HG03521 (cell line): Measurements from ENCODE around the gene BCHE.
"Not testable (repeated sequence)": the region's sequence is repeated elsewhere in the genome, so short reads cannot be mapped to it uniquely, and the experiment has no call there.

Experiments
- ATAC-seq: cut with Tn5 transposase; IDR thresholded peaks from one replicate; pipeline ENCODE4 v1.9.1; 2021; ENCODE audit warnings: mild to moderate bottlenecking, moderate library complexity; ENCODE audit not compliant: unreplicated experiment

The BCHE gene

GRCh38 chr3:165817160-165817709 lies 20.0 kb downstream of the BCHE start:
- ATAC-seq, result no peak

GRCh38 chr3:165816209-165816608 lies 21.0 kb downstream of the BCHE start:
- no peak for ATAC-seq

DNA sequence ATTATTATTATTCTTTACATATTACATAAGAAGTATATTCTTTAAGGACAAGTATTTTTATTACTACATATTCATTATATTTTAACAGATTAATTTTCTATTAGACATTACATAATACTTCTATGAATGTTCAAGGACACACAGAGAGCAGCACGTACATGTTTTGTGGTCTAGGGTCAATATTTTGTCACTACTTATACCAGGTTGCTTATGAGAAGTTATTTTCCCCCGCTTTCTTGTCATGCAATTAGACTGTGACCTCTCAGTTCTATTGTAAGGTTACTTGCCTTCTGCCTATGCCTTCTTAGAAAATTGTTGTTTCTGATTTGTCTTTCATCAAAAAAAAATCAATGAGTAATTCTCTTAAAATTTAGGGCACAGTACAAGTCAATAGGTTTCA lies 21.5 kb downstream of the BCHE start:
- no peak for ATAC-seq

DNA sequence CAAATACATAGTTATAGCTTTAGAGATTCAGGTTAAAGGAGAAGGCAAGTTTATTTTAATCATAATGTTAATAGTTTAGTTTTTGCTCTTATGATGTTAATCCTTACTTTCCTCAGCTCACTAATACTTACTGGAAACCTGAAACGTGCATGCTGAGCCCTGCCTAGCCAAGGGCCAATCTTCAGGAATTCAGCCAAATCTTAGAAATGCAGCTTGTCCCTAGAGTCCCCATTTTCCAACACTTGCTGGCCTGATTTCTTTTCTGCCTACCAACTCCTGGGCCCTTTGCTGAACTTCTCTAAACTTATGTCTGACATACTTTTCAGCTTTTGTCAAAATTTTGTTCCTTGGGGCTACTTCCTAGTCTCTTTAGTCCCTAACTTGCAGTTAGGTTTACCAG lies 22.8 kb downstream of the BCHE start:
- ATAC-seq, result no peak

DNA sequence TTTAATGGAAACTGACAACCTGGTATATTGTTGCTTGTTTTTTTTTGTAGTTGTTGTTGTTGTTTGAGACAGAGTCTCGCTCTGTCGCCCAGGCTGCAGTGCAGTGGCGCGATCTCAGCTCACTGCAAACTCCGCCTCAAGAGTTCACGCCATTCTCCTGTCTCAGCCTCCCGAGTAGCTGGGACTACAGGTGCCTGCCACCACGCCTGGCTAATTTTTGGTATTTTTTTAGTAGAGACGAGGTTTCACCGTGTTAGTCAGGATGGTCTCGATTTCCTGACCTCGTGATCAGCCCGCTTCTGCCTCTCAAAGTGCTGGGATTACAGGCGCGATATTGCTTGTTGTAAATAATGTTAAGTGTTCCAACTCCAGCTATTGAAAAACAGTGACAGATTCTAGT lies 29.3 kb downstream of the BCHE start:
- ATAC-seq, result not testable (repeated sequence)

DNA sequence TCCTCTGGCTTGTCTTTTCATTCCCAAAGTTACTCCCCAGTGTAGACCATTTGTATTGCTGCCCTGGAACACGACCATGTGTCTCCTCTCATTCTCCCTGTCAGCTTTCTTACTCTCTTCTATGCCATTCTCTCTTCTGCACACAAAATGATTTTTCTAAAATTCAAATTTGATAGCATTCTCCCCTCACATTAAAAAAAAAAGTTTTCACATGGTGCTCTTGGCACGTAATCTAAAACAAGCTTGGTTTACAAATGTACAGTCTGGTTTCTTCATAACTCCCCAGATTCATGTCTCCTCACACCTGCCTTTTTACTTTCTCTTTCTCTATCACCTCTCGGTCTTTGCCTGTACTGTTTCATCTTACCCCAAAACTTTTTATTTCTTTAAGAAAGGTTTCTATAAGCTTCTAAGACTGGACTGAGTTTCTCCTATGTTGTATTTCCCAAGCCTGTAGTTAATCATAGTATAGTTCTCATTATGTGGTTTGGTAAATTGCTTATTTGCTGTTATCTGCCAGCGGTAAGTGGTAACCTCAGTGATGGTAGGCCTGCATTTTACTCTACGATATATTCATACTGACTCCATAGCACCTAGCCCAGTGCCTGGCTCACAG lies 31.2 kb downstream of the BCHE start:
- peak; percentile 87 for ATAC-seq

DNA sequence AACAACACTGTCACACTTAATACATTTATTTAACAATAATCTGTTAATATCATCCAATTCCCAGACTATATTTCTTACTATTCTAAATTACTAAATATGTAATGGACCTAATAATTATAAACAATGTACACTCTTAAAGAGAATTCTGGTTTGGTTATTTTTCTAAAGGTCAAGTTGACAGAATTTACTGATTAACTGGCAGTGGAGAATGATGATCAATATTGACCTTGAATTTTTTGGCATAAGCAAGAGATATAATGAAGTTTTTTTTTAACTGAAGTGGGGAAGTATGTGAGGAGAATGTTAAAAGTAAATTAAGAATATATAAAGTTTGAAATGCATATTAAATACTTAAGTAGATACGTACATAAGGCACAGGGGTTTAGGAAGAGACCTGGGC lies 33.8 kb downstream of the BCHE start:
- ATAC-seq, result no peak

- no peak for ATAC-seq
Measured at GRCh38 chr3:165800970-165801369, 36.3 kb downstream of the BCHE start.

DNA sequence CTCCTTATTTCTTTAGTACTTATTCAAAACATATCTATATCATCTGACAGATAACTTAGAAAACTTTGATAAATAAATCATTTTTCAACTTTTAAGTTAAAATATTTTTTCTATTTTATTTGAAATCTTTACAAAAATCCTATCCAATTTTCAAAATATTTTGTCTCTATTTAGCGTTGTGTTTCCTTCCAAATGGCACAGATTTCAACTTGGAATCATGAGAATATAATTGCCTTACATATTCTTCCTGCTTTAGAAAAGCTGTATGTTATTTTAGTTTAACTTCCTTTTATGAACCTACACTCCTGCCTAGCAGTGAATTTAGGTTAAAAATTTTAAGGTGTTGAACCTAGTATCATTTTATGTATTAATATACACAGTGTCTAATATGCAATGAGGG lies 38.2 kb downstream of the BCHE start:
- ATAC-seq, result no peak

- ATAC-seq, result no peak
Measured at GRCh38 chr3:165797551-165797950, 39.7 kb downstream of the BCHE start.

- ATAC-seq, result no peak
Measured at GRCh38 chr3:165796701-165797100, 40.5 kb downstream of the BCHE start.

GRCh38 chr3:165788531-165788930 lies 48.7 kb downstream of the BCHE start:
- no peak for ATAC-seq

GRCh38 chr3:165786013-165786412 lies 51.2 kb downstream of the BCHE start:
- ATAC-seq, result no peak

- no peak for ATAC-seq
Measured at GRCh38 chr3:165784337-165784736, 52.9 kb downstream of the BCHE start.

DNA sequence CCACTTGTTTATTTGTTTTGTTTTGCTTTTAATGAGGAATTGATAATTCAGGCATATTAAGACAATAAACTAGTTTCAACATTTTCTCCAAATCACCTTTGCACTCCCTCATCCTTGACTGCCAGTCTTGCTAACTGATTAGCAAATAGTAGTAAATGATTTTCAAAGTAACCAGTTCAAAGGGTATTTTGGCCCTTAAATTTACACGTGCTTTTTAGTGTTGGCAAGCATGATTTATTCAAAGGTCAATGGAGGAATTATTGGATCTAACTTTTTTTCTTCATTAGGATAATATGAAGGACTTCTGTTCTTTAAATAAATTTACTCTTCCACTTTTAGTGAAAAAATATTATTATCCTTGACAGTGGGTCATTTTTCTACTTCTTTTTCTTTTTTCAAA lies 53.8 kb downstream of the BCHE start:
- ATAC-seq, result no peak

GRCh38 chr3:165778891-165779290 lies 58.3 kb downstream of the BCHE start:
- no peak for ATAC-seq

DNA sequence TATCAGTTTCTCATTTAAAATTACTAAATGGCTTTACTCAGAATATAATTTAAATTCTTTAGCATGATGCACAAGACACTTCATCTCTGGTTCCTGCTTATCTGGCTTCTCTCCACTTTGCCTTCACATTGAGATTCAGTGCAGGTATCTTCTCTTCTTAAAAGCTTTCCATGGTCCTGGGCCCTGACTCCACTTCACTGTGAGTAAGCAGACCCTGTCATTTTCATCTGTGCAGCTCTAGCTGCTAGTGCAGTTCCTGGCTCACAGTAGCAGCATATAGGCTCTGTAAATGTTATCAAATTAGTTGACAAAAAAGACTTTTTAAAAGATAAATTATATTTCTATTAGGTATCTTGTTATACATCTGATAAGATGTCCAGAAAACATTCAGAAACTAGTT lies 58.8 kb downstream of the BCHE start:
- ATAC-seq, result no peak

- no peak for ATAC-seq
Measured at GRCh38 chr3:165775824-165776223, 61.4 kb downstream of the BCHE start.

GRCh38 chr3:165770781-165771180 lies 66.4 kb downstream of the BCHE start:
- no peak for ATAC-seq

DNA sequence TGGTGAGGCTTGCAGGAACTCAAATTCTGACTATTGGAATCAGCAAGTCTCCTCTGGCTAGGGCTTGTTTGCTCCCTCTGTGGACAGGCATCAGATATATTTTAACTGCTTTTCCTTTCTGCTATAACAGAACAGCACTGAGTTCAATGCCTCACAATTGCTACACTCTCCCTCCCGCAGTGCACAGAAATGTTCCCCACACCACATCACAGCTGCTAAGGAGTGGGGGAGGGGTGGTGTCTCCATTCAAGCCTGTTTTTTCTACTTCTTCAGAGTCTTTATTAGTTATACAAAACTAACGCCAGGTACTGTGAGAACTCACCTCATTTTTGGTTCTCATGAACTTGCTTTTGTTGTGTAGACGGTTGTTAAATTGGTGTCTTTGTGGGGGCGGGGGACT lies 68.5 kb downstream of the BCHE start:
- ATAC-seq, result no peak

- no peak for ATAC-seq
Measured at GRCh38 chr3:165759041-165759440, 78.2 kb downstream of the BCHE start.

GRCh38 chr3:165755571-165755970 lies 81.7 kb downstream of the BCHE start:
- ATAC-seq, result no peak
